Coronary artery (tissue), 2 donors: Measurements from ENCODE around the gene HMMR.
"Not testable (repeated sequence)": the region's sequence is repeated elsewhere in the genome, so short reads cannot be mapped to it uniquely, and the experiment has no call there.

Source experiments
- DNase-seq: peaks from one replicate; pipeline ENCODE4 v3.0.0-alpha.2; 2017; ENCODE audit warnings: low spot score
- H3K27ac ChIP-seq, 2 donors: fragments of 200-600 bp; sonication (generic); one replicate each; pipeline ENCODE4 v1.5.1; 2016 to 2019
- H3K4me3 ChIP-seq: fragments of 200-600 bp; sonication (generic); 2 replicates; pipeline ENCODE4 v1.5.1; 2016; ENCODE audit warnings: mild to moderate bottlenecking, moderate library complexity
- TF ChIP-seq, protein P1 (sequence below): fragments of 200-600 bp; sonication (generic); IDR thresholded peaks from one replicate; pipeline ENCODE4 v1.5.1; 2019; ENCODE audit warnings: antibody characterized with exemption

Gene HMMR

GRCh38 chr5:163531272-163531671, 70.8 kb downstream of the HMMR start:
- Histone ChIP-seq H3K4me3 (no peak overlapping the region), H3K27ac (no peak overlapping the region)
- no peak for DNase-seq
- TF ChIP-seq, protein P1, sequence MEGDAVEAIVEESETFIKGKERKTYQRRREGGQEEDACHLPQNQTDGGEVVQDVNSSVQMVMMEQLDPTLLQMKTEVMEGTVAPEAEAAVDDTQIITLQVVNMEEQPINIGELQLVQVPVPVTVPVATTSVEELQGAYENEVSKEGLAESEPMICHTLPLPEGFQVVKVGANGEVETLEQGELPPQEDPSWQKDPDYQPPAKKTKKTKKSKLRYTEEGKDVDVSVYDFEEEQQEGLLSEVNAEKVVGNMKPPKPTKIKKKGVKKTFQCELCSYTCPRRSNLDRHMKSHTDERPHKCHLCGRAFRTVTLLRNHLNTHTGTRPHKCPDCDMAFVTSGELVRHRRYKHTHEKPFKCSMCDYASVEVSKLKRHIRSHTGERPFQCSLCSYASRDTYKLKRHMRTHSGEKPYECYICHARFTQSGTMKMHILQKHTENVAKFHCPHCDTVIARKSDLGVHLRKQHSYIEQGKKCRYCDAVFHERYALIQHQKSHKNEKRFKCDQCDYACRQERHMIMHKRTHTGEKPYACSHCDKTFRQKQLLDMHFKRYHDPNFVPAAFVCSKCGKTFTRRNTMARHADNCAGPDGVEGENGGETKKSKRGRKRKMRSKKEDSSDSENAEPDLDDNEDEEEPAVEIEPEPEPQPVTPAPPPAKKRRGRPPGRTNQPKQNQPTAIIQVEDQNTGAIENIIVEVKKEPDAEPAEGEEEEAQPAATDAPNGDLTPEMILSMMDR = no peak

DNA sequence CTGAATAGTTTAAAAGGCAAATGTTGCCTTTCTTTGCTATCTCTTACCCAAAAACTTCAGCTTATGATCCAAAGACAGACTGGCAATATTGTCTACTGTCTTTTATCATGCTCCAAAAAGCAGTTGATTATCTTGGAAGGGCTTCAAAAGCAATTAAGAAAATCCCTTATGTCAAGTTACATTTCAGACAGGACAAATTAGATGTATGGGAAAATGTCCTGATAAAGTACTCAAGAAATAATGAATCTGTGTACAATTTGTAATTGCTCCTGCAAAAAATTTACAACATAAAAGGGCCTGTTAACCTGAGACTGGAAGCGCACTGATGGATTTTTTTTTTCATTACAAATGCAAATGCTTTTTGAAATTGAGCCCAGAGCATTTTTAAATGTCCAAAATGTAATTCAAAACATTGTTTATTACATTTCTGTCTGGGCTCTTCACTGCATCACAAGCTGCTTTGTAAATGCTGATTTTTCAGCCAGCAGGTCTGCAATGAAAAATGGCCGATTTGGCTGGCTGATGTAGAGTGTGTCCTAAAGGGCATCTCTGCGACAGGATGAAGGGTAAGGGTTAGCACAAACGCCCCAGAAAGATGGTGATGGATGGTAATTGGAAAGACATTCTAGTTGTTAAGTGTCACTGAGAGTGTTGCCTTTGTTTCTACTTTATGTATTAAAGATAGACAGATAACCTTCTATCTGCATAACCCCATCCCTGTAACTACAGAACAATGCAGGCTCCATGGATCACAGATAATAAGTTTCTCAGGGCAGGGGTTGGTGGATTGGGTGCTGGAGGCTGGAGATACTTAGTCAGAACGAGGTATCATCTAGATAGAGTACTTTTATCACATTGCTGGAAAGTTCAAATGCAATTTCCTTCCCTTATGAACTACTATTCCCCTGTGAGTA, 72.0 kb downstream of the HMMR start:
- H3K27ac ChIP-seq = no peak overlapping the region
- H3K4me3 ChIP-seq = no peak overlapping the region
- TF ChIP-seq, protein P1 = no peak
- DNase-seq = no peak

GRCh38 chr5:163533223-163533622, 72.8 kb downstream of the HMMR start:
- Histone ChIP-seq H3K4me3 (no peak overlapping the region), H3K27ac (no peak overlapping the region)
- no peak for DNase-seq
- TF ChIP-seq, protein P1 = no peak

- Histone ChIP-seq H3K27ac (no peak overlapping the region), H3K4me3 (no peak overlapping the region)
- TF ChIP-seq, protein P1 = no peak
- no peak for DNase-seq
These were observed 74.2 kb downstream of the HMMR start for GRCh38 chr5:163534492-163535094.

GRCh38 chr5:163535290-163535689, 74.9 kb downstream of the HMMR start:
- Histone ChIP-seq H3K4me3 (no peak overlapping the region), H3K27ac (no peak overlapping the region)
- no peak for DNase-seq
- TF ChIP-seq, protein P1 = no peak

DNA sequence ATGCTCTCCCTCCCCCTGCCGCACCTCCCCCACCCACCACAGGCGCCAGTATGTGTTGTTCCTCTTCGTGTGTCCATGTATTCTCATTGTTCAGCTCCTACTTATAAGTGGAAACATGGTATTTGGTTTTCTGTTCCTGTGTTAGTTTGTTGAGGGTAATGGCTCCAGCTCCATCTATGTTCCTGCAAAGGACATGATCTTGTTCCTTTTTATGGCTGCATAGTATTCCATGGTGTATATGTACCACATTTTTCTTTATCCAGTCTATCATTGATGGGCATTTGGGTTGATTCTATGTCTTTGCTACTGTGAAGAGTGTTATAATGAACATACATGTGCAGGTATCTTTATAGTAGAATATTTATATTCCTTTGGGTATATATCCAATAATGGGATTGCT, 76.0 kb downstream of the HMMR start:
- H3K27ac ChIP-seq, DNase-seq, H3K4me3 ChIP-seq: not testable (repeated sequence)

- TF ChIP-seq, protein P1 = no peak
These were observed 80.3 kb downstream of the HMMR start for GRCh38 chr5:163540696-163541095.

More at GRCh38 chr5:163540696-163541095, 80.3 kb downstream of the HMMR start:
- H3K27ac ChIP-seq = no peak overlapping the region
- no peak overlapping the region for H3K4me3 ChIP-seq
- no peak for DNase-seq
